HG03108 (cell line): ENCODE results near the gene EGLN1.

Source experiments
- ATAC-seq: cut with Tn5 transposase; IDR thresholded peaks from one replicate; pipeline ENCODE4 v1.9.1; 2021; ENCODE audit warnings: moderate library complexity; ENCODE audit not compliant: unreplicated experiment

Gene EGLN1

DNA sequence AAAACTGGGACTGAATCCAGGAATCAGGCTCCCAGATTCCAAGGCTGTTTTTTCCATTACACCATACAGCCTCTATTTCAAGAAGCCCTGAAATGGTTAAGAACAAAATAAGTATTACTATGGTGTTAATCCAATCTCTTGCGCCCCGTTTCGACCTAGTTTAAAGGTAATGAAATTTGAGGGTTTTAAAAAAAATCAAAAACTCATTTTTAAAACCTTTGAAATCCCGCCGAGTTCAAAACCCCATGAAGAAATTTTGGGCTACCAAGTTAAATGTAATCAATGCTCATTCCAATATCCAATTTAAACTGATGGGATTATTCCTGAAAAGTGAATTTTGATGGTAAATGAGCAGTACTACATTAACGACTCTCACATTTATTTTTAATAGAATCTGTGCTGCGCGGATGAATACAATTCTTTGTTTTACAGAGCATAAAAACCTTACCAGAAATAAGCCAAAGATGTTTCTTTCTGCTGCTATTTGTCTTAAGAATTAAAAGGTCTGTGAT, 767 bp upstream of the EGLN1 start:
- ATAC-seq: no peak

- ATAC-seq: peak; percentile 33
These were observed 529 bp downstream of the EGLN1 start for GRCh38 chr1:231421546-231421970.

DNA sequence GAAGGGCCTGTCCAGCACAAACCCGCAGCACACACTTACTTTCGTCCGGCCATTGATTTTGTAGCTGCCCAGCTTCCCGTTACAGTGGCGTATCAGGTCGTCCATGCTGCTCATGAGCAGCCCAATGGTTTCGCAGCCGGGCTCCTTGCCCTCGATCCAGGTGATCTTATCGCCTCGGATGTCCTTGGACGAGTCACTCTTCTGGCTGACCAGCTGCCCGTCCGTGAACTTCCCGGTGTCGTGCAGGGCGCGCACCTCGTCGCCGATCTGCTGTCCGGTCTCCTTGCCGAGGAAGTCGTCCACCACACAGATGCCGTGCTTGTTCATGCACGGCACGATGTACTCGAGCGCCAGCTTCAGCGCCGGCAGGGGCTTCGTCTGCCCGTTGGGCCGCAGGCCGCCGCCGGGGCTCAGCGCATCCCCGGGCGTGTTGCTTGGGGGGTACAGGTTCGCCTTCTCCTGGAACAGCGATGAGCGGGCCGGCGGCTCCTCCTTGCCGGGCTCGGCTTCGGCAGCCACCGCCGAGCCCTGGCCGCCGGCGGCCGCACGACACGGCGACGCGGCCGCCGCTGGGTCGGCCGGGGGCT, 1.0 kb downstream of the EGLN1 start:
- peak; percentile 9 for ATAC-seq

- ATAC-seq: no peak
These were observed 1.7 kb downstream of the EGLN1 start for GRCh38 chr1:231420299-231420958.

DNA sequence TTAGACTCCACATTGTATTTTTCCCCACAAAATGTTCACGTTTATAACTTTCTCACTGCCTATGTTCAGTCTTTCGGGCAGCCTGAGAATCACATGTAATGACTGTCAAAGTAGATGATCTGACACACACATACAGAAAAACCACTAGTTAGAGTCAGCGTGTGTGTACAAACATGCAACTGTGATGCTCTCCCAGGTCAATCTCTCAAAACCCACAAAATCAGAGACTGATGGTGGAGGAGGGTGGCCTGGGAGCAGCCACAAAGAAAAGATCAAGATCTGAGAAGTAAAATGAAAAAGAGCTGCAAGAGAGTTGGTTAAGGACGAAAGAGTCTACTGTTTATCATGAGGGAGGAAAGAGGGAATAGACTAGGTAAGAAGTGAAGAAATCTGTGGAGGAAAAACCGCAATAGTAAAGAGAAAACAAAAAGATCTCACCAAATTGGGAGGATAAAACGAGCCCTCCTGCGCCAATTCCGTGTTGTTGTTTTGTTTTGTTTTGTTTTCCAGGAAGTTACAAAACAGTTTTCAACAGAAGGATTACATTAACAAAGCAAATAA, 2.3 kb downstream of the EGLN1 start:
- ATAC-seq: no peak

- ATAC-seq: no peak
These were observed 2.9 kb downstream of the EGLN1 start for GRCh38 chr1:231419147-231419546.

GRCh38 chr1:231418741-231419107, 3.4 kb downstream of the EGLN1 start:
- no peak for ATAC-seq

- no peak for ATAC-seq
These were observed 3.9 kb downstream of the EGLN1 start for GRCh38 chr1:231418101-231418740.

- no peak for ATAC-seq
These were observed 4.6 kb downstream of the EGLN1 start for GRCh38 chr1:231417513-231417912.

GRCh38 chr1:231416901-231417300, 5.2 kb downstream of the EGLN1 start:
- no peak for ATAC-seq

DNA sequence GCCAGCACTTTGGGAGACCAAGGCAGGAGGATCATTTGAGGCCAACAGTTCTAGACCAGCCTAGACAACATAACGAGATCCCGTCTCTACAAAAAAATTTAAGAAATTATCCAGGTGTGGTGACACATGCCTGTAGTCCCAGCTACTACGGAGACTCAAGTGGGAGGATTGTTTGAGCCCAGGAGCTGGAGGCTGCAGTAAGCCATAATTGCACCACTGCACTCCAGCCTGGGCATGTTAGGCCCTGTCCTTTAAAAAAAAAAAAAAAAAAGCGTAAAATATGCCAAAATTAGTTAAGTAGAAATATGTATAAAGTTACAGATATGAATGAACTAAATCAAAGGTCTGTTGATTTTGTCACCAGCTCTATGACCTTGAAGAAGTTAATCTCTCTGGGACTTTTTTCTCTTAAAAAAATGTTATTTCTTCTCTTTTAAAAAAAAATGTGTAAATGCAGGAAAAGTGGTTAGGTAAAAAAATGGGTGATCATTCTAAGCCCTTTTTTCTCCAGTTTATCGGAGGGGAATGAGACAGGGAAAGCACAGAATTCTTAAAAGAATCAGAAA, 7.0 kb downstream of the EGLN1 start:
- ATAC-seq: no peak

DNA sequence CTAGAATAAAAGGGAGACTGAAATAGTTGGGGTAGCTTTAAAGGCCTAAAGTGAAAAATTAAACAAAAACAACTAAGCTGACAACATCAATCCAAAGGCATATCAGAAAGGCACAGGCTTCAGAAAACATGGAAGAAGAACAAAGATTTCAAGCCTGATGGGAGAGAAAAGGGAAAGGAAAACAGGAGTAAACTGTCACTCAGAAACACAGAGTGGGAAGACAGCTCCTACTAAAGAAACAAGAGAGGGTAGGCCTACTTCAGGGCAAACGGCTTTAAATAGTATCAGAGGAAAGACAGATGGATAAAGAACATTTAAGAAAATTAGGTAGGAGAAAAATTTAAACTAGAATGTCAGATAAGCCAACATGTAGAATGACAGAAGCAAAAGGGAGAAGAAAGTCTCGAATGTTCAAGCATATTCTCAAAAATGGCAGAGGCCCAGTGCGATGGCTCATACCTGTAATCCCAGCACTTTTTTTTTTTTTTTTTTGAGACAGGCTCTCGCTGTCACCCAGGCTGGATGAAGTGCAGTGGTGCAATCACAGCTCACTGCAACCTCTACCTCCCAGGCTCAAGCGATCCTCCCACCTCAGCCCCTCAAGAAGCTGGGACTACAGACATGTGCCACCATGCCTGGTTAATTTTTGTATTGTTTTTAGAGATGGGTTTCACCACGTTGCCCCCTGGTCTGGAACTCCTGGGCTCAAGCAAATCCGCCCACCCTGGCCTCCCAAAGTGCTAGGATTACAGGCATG, 7.6 kb downstream of the EGLN1 start:
- ATAC-seq: no peak

GRCh38 chr1:231413749-231414082, 8.4 kb downstream of the EGLN1 start:
- ATAC-seq: no peak

DNA sequence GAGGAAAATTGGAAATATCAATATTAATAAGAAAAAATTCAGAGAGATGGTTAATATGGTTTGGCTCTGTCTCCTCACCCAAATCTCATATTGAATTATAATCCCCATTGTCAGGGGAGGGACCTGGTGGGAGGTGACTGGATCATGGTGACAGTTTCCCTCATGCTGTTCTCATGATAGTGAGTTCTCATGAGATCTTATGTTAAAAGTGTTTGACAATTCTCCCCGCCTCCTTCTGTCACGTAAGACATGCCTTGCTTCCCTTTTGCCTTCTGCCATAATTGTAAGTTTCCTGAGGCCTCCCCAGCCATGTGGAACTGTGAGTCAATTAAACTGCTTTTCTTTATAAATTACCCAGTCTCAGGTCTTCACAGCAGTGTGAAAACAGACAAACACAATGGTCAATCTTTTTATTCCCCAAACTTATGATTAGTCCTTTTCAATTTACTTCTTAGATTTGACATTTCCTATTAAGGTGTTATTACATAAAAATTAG, 11.0 kb downstream of the EGLN1 start:
- no peak for ATAC-seq

DNA sequence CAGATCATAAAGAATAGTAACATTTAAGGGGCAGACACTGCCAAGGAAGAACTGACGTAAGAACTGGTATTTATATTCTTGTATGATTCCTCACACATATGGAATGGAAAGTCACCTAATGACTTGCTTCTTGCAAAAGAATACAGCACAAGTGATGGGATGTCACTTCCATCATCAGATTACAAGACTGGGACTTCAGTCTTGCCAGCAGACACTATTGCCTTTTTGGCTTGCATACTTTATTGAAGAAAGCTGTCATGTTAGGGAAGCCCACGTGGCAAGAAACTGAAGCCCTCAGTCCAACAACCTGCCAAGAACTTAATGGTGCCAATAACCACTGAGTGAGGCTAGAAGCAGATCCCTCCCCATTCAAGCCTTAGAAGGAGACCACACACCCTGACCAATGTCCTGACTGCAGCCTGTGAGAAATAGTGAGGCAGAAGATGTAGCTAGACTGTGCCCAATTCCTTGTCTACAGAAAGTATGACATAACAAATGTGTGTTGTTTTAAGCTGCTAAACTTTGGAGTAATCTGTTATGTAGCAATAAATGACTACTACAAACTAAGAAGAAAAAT, 12.0 kb downstream of the EGLN1 start:
- ATAC-seq: no peak

DNA sequence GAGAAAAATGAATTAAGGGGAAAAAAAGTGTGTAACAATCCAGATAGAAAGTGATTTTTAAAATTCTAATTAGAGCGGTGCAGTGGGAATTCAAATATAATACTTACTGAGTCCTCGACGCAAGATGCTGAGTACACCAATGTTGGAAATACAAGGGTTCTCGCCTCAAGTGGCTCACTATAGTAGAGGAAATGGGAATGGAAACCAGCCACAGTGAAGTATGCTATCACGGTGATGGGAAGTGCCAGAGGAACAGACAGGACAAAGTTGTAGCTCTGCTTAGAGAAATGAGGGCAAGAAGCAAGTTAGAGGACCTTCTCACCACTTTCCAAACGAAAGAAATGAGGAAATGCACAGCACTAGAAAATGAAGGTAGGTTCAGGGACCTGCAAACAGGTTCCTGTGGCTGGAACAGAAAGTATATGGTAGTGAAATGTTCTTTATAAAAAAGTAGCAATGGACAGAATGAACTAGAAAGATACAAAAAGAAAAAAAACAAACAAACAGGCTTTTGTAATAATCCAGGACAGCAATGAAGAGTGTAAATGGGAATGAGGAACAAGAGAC, 13.5 kb downstream of the EGLN1 start:
- ATAC-seq: no peak

DNA sequence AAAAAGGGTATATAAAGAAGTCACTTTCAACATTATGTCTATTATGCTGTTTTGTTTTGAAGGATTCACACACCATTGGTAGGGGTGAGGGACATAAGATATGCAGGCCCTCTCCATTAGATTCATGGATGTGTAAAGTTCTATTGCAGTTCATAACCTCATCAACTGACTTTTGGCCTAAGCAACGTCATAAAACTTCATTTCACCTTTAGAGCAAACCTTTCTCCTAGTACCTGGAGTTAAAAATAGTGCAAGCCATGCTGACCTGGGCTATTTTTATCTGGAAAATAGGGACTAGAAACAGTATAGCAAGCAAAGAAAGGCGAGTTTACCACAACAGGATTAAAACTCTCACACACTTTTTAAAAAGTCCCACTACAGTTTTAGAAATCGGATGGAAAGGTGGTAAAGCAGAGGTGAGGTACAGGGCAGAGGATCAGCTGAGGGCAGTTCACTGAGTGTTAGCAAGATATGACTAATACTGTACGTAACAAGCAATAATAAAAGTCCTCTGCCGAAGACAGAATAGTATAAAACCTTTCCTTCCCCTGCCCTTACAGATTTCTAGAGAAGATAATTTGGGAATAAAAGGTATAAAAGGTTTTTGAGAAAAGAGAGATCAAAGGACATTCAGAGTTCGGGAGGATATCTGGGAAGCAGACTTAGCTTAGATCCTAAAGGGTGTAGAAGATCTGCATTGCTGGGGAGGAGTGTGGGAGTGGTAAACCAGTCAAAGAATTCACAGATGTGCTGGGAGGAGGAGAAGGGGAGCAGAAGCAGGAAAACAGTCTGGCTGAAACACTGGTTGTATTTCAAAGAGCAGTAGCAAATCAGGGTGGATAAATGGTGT, 14.3 kb downstream of the EGLN1 start:
- no peak for ATAC-seq

DNA sequence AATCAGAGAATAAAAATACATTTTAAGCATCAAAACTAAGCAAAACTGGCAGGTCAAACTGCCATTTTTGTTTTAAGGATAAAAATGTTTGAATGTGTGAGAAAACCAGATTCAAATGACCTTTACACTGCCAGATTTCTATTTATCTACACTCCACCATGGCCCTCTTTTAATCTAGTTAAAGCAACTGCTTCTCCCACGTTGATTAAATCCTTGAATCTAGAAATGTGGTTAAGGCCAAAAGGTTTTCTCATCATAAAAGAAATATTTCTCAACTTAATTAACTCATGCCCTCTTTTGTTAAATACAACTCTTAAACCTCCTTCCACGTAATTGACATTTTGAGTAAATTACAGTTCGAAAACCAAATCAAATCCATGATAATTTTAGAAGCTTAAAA, 15.0 kb downstream of the EGLN1 start:
- no peak for ATAC-seq

DNA sequence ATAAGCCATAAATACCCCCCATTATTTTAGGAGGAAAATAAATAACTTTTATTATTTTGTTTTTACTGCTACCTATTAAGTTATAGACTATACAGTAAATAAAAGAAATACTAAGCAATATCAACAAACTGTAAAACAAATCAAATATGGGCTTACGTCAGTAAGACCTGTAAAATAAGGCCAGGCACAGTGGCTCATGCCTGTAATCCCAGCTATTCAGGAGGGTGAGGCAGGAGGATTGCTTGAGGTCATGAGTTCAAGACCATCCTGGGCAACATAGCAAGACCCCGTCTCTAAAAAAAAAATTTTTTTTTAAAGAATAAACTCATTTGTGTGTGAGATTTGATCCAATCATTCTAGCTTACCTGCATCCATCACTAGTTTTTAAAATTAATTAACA, 17.8 kb downstream of the EGLN1 start:
- no peak for ATAC-seq
